ENCODE measurements around the gene PCSK5. TPM values are rescaled to one million over a fixed set of nuclear protein-coding genes. Genes with fewer than 3 reads are reported as not detected.

The PCSK5 gene
- total RNA-seq, 1 experiment from 2014 or later = 7.5 TPM

GRCh38 chr9:76405868-76406267 is 515.4 kb downstream of the PCSK5 start:
- no peak overlapping the region for H3K27ac Mint-ChIP-seq
- H3T11ph ChIP-seq (ENCODE audit: low read length) = no peak overlapping the region
- no peaks in the 10 kb centered on the region for H3K9me3 Mint-ChIP-seq
- no peak overlapping the region for H4K5ac ChIP-seq (ENCODE audit: insufficient read length, low read depth, low read length)
- H3K9me3 ChIP-seq (ENCODE audit: control insufficient read depth, low read depth, low read length) = no peaks in the 10 kb centered on the region
- no peak overlapping the region for H3K27ac ChIP-seq (ENCODE audit: insufficient read length, low read depth, low read length)
- H4K20me1 ChIP-seq (ENCODE audit: control insufficient read depth, insufficient read depth, insufficient read length) = no peaks in the 10 kb centered on the region
- H2BK12ac ChIP-seq (ENCODE audit: insufficient read length, low read depth, low read length) = no peak overlapping the region
- H2AK5ac ChIP-seq (ENCODE audit: insufficient read length, low read length) = no peak overlapping the region
- no peak for TF ChIP-seq CTCF (conservative IDR thresholded peaks at IDR 0.05)
- no peaks in the 10 kb centered on the region for H3K79me2 ChIP-seq (ENCODE audit: insufficient read depth, low read length)
- H3K4me2 ChIP-seq (ENCODE audit: insufficient read depth, insufficient read length, low read length) = no peak overlapping the region
- H3K4ac ChIP-seq (ENCODE audit: low read depth, low read length) = no peak overlapping the region
- H3K36me3 Mint-ChIP-seq (ENCODE audit: insufficient read depth in 1 of 3, low read depth in 3 of 3) = no peaks in the 10 kb centered on the region
- H3K27me3 Mint-ChIP-seq (ENCODE audit: low read depth) = no peaks in the 10 kb centered on the region
- H3K18ac ChIP-seq (ENCODE audit: insufficient read length, low read depth, low read length) = no peak overlapping the region
- no peak overlapping the region for H2AFZ ChIP-seq (ENCODE audit: low read length)
- no peak overlapping the region for H2BK15ac ChIP-seq (ENCODE audit: low read depth, low read length)
- no peak overlapping the region for H3K14ac ChIP-seq (ENCODE audit: insufficient read depth, low read length)
- no peak overlapping the region for H3K56ac ChIP-seq (ENCODE audit: insufficient read length, low read depth, low read length)
- H4K91ac ChIP-seq (ENCODE audit: insufficient read length, low read depth, low read length) = no peak overlapping the region
- H3K27me3 ChIP-seq (ENCODE audit: insufficient read depth, low read length) = no peaks in the 10 kb centered on the region
- peaks cover 7% of the 10 kb centered on the region in 2 experiments for H3K4me1 Mint-ChIP-seq
- no peak overlapping the region for H3K23ac ChIP-seq (ENCODE audit: insufficient read length, low read depth, low read length)
- no peaks in the 10 kb centered on the region for H3K23me2 ChIP-seq (ENCODE audit: insufficient read length, low read depth, low read length, poor library complexity, severe bottlenecking)
- no peak for DNase-seq
- no peak overlapping the region for H4K8ac ChIP-seq (replicated peaks; ENCODE audit: insufficient read length, low read depth, low read length)
- H3K9ac ChIP-seq (ENCODE audit: extremely low read depth, insufficient read length, low read length) = no peak overlapping the region
- H3K4me3 Mint-ChIP-seq = no peak overlapping the region
- no peaks in the 10 kb centered on the region for H3K79me1 ChIP-seq (ENCODE audit: insufficient read depth, low read depth, low read length, poor library complexity, severe bottlenecking)
- H2BK120ac ChIP-seq (ENCODE audit: low read depth, low read length, poor library complexity, severe bottlenecking) = no peak overlapping the region
- no peak overlapping the region for H2BK20ac ChIP-seq (ENCODE audit: low read depth, low read length, poor library complexity, severe bottlenecking)
- H2BK5ac ChIP-seq (ENCODE audit: insufficient read length, low read length) = no peak overlapping the region
- H3K4me1 ChIP-seq (ENCODE audit: insufficient read depth, low read length) = no peaks in the 10 kb centered on the region

All from H9 (cell line).